ENCODE results near the gene RAB24.
"Not testable (repeated sequence)": the region's sequence is repeated elsewhere in the genome, so short reads cannot be mapped to it uniquely, and the experiment has no call there.

RAB24 gene

GRCh38 chr5:177291735-177292134 lies 11.8 kb downstream of the RAB24 start:
- DNase-seq: no peak

- no peak for DNase-seq
These were observed 12.5 kb downstream of the RAB24 start for GRCh38 chr5:177290816-177291596.

- no peak for DNase-seq
These were observed 15.3 kb downstream of the RAB24 start for GRCh38 chr5:177288191-177288590.

- DNase-seq: no peak
These were observed 26.6 kb downstream of the RAB24 start for GRCh38 chr5:177276886-177277285.

- no peak for DNase-seq
These were observed 27.6 kb downstream of the RAB24 start for GRCh38 chr5:177275883-177276282.

GRCh38 chr5:177271113-177271512 lies 32.4 kb downstream of the RAB24 start:
- DNase-seq: no peak

GRCh38 chr5:177270653-177271052 lies 32.9 kb downstream of the RAB24 start:
- no peak for DNase-seq

- no peak for DNase-seq
These were observed 33.5 kb downstream of the RAB24 start for GRCh38 chr5:177269976-177270375.

GRCh38 chr5:177269232-177269895 lies 34.2 kb downstream of the RAB24 start:
- DNase-seq: no peak

GRCh38 chr5:177265395-177265794 lies 38.1 kb downstream of the RAB24 start:
- DNase-seq: no peak

- DNase-seq: no peak
These were observed 39.3 kb downstream of the RAB24 start for GRCh38 chr5:177264178-177264577.

- DNase-seq: no peak
These were observed 42.0 kb downstream of the RAB24 start for GRCh38 chr5:177261510-177261909.

GRCh38 chr5:177260961-177261360 lies 42.6 kb downstream of the RAB24 start:
- DNase-seq: no peak

- not testable (repeated sequence) for DNase-seq
These were observed 44.8 kb downstream of the RAB24 start for GRCh38 chr5:177258711-177259110.

GRCh38 chr5:177256296-177256695 lies 47.2 kb downstream of the RAB24 start:
- no peak for DNase-seq

GRCh38 chr5:177253252-177253651 lies 50.3 kb downstream of the RAB24 start:
- no peak for DNase-seq
